Pericardium fibroblast (primary cell): ENCODE data around the gene MICU2. TPM values are rescaled to one million over a fixed set of nuclear protein-coding genes. Genes with fewer than 3 reads are reported as not detected.

Experiments
- total RNA-seq: library from RNA; depleted of rRNA; stranded (reverse); fragments of >200 nt; gene quantifications from 2 replicates; pipeline ENCODE4 v1.2.3, GENCODE V29; 2015

MICU2 gene, protein sequence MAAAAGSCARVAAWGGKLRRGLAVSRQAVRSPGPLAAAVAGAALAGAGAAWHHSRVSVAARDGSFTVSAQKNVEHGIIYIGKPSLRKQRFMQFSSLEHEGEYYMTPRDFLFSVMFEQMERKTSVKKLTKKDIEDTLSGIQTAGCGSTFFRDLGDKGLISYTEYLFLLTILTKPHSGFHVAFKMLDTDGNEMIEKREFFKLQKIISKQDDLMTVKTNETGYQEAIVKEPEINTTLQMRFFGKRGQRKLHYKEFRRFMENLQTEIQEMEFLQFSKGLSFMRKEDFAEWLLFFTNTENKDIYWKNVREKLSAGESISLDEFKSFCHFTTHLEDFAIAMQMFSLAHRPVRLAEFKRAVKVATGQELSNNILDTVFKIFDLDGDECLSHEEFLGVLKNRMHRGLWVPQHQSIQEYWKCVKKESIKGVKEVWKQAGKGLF
- total RNA-seq: 29.6 and 46.7 TPM in 2 replicates

GRCh38 chr13:21603531-21604448 lies at the start of gene MICU2:
Gene MICU2 (minus strand): TSS chr13:21604170. CDS start chr13:21604148, 22 bp downstream.

DNA sequence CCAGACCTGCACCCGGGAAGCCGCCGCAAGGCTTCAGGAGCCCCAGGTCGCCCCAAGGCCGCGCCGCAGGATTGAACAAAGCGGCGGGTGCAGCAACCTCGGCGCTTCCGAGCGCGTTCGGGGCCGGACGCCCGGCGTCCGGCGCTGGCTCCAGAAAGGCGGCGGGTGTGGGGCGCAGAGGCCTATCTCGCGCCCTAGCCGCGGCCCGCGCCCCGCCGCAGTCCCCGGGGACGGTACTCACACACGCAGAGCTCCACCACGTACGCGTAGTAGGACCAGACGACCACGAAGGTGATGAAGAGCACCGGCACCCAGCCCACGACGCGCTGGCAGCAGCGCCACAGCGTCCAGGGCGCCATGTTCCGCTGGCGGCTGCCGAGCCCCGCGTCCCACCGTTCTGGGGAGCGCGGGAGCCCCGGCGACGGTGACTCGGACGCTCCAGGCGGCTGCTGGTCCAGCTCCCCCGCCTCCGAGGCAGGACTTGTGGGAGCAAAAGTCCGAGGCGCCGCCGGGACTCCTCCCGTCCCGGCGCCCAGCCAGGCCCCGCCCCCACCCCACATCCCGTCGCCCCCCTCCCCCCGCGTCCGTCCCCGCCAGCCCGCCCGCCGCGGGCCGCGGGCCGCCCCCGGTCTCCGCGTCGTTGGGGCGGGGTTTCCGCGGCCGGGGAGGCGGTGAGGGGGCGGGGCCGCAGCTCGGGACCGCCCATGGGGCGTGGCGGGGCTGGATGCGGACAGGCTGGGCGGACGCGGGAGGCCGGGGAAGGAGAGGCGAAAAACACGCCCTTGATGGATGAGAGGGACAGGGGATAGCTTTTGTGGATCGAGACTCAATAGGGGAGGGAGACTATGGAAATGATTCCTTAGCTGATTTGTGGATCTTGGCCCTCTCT lies 144.9 kb downstream of the MICU2 start, which contains the start of gene ZDHHC20:
TSS of gene ZDHHC20 (minus strand) at position 491 of the 889 bp plus-strand sequence. CDS start at position 359, 132 bp downstream.

Other genes starting within 250 kb of the MICU2 start
- gene ZDHHC20, start 144.9 kb downstream of the MICU2 start, total RNA-seq: 30.2 and 40.7 TPM in 2 replicates
- under 0.01 TPM in 1 of 2 replicates, not detected in the other for gene FGF9, start 66.9 kb upstream of the MICU2 start, total RNA-seq